GM12864 (cell line): ENCODE data around the gene TSPYL4.

Experiments used
- DNase-seq: peaks from one replicate; pipeline ENCODE4 v3.0.0-alpha.2; 2011; ENCODE audit warnings: low read depth
- H3K4me3 ChIP-seq: 2 replicates; pipeline ENCODE4 v1.5.1; 2011; ENCODE audit warnings: mild to moderate bottlenecking, low read depth, low read length, control low read depth
- TF ChIP-seq, protein P1 (sequence below): IDR thresholded peaks from 2 replicates; pipeline ENCODE4 v1.5.1; 2011; ENCODE audit warnings: low read depth, mild to moderate bottlenecking, moderate library complexity, low read length, control low read depth, inconsistent platforms; ENCODE audit errors: missing control alignments

Gene TSPYL4

DNA sequence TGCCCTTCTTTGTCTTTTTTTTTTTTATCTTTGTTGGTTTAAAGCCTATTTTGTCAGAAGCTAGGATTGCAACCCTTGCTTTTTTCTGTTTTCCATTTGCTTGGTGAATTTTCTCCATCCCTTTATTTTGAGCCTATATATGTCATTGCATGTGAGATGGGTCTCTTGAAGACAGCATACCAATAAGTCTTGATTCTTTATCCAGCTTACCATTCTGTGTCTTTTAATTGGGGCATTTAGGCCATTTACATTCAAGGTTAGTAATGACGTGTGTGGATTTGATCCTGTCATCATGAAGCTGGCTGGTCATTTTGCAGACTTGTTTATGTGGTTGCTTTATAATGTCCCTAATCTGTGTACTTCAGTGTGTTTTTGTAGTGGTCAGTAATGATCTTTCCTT lies 9.5 kb upstream of the TSPYL4 start:
- no peak overlapping the region for H3K4me3 ChIP-seq
- DNase-seq = no peak
- TF ChIP-seq, protein P1, sequence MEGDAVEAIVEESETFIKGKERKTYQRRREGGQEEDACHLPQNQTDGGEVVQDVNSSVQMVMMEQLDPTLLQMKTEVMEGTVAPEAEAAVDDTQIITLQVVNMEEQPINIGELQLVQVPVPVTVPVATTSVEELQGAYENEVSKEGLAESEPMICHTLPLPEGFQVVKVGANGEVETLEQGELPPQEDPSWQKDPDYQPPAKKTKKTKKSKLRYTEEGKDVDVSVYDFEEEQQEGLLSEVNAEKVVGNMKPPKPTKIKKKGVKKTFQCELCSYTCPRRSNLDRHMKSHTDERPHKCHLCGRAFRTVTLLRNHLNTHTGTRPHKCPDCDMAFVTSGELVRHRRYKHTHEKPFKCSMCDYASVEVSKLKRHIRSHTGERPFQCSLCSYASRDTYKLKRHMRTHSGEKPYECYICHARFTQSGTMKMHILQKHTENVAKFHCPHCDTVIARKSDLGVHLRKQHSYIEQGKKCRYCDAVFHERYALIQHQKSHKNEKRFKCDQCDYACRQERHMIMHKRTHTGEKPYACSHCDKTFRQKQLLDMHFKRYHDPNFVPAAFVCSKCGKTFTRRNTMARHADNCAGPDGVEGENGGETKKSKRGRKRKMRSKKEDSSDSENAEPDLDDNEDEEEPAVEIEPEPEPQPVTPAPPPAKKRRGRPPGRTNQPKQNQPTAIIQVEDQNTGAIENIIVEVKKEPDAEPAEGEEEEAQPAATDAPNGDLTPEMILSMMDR = no peak

DNA sequence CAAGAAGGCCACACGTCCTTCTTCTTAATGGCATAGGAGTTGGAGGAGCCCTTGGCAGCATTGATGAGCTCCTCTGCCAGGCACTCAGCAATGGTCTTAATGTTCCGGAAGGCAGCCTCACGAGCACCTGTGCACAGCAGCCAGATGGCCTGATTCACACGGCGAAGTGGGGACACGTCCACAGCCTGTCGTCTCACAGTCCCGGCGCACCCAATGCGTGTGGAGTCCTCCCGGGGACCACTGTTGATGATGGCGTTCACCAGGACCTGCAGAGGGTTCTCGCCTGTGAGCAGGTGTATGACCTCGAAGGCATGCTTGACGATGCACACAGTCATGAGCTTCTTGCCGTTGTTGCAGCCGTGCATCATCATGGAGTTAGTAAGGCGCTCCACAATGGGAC lies 4.6 kb upstream of the TSPYL4 start:
- TF ChIP-seq, protein P1 = no peak
- no peak overlapping the region for H3K4me3 ChIP-seq

DNA sequence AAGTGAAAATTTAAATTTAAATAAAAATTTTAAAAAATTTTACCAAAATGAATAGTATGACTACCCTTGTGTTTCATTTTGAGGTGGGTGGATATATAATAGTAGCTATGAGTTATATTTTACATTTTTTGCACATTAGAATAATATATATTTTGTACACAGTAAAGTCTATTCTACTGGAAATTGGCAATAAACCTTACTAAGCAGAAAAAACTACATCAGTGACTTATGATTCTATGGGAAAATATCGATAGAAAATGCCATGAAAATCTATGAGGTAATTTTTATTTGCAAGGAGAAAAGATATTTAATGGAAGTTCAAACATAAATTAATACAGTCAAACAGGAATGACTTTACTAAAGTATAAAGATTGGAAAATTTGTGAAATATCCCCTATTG lies 2.8 kb upstream of the TSPYL4 start:
- TF ChIP-seq, protein P1 = no peak
- no peak for DNase-seq
- no peak overlapping the region for H3K4me3 ChIP-seq

More for the DNA sequence above, 4.6 kb upstream of the TSPYL4 start:
- DNase-seq = no peak

DNA sequence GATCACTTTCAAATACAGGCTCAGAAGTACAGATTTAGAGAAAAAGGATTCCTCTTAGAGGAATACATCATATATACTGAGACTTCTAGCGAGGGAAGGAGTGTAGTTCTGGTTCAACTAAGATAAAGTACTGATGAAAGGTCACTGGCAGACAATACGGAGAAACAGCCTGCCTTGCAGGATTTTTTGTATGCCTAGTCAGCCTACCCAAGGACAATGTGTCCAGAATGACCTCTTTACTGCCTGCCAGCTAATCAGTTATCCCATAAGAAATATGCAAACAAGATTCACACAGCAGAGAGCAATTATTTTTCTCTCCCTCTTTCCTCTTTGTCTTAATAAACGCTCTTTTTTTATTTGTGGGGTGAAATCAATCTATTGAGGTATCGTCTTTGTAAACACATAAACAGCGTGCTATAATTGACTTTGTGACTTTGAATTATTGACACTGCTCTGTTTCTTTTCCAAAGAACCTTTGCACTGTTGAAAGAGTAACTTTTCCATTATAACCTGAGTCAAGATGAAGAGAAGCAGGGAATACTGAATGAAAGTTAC lies 1.4 kb upstream of the TSPYL4 start:
- no peak for DNase-seq
- no peak overlapping the region for H3K4me3 ChIP-seq
- TF ChIP-seq, protein P1 = no peak

DNA sequence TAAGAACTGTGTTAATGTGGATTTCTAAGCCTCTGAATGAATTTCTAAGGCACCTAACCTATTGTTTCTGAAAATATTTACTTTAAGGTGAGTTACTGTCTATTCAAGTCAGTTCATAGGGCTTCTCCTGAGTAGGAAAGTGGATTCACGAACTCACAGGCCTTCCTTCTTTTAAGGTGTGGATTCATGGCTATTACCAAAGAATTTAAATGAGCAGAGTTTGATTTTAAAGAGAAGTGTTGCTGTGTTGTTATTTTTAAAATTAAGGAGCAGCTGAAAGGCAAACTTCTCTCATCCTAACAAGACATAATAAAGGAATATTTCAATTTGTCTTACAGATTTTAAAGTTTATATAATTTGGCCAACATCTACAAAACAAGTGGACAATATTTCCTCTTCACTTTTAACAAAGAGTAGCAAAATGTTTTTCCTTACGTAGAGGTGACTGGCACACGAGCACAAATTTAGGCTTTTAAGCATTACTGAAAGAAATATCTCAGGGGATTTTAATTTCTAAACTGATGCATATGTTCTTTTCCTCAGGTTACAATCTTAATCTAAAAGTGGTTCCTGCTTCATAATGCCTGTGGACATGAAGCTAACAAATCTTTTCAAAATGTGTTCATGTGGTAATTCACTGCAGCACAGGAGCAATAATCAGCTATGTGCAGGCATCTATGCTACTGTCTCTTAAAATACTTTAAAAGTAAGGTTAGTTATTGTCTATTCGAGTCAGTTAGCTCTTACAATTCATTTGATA lies 602 bp upstream of the TSPYL4 start:
- TF ChIP-seq, protein P1 = no peak
- no peak for DNase-seq
- H3K4me3 ChIP-seq = peak overlapping the region; percentile 71

DNA sequence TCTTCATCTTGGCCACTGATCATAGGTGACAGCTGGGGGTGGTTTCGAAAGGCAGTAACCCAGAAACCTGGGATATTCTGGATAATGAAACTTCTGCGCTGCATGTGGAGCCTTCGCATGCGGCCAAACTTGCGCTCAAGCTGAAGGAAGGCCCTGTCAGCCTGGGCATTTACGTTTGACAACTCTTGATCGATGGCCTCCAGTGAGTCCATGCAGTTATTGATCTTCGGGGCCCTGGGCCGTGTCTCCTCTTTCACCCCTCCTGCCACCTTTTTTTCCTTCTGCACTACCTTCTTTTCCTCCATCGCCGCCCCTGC lies 729 bp downstream of the TSPYL4 start:
- DNase-seq = no peak
- TF ChIP-seq, protein P1 = no peak
- peak overlapping the region; percentile 71 for H3K4me3 ChIP-seq

DNA sequence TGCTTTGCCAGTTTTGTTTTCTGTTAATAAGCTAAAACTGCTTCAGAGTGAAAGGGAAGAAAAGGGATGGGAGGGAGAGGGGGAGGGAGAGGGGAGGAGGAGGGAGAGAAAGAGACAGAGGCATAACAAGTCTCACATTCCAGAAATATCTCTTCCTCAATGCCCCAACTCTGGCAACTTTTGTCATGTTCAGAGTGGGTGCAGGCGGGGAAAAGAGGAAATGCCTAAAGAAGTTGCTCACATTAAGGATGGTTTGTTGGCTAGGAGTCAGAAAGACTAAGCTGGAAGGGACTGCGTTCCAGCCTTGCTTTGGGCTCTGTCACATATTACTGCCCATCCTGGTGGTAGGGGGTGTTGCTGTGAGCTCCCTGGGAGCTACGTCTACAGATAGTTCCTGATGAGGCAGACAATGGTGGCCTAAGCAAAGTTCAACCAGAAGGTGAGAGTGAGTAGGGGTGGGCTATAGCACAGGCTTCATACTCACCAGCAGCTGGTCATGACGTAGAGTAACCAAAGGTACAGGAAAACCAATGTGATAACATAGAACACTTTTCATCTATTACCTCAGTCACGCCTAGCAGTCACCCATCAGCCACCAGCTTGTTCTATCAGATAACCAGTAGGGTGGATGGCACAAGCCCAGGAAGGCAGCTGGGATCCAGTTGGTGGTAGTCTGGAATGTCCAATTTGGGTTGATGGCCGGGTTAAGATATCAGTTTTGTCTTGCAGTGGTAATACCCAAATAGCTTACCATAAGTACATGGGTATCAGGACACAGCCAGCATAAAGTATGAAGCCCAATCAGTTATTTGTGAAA lies 2.1 kb downstream of the TSPYL4 start:
- TF ChIP-seq, protein P1 = no peak
- no peak for DNase-seq
- no peak overlapping the region for H3K4me3 ChIP-seq
